ENCODE results near the gene ZNF283.
A peak's percentile ranks its signal among the peaks of the same experiment; 100 is the strongest.

ZNF283 gene

GRCh38 chr19:43826787-43827754 is at the start of gene ZNF283:
Gene ZNF283, plus strand, starts transcription at chr19:43827321. Its CDS starts 6,184 bp downstream, at chr19:43833505.
- peak; percentile 70 for DNase-seq (ENCODE audit: low read depth, low spot score)

GRCh38 chr19:43778651-43779050 is 48.5 kb upstream of the ZNF283 start:
- DNase-seq (ENCODE audit: low read depth, low spot score) = no peak

- DNase-seq (ENCODE audit: low read depth, low spot score) = no peak
These were observed 47.8 kb upstream of the ZNF283 start for GRCh38 chr19:43779147-43779819.

GRCh38 chr19:43779820-43780219 is 47.3 kb upstream of the ZNF283 start:
- no peak for DNase-seq (ENCODE audit: low read depth, low spot score)

GRCh38 chr19:43780706-43781525 is 46.2 kb upstream of the ZNF283 start, which contains the start of gene KCNN4:
Gene KCNN4, minus strand, starts transcription at chr19:43780973. Its CDS starts 112 bp downstream, at chr19:43780861.
- peak; percentile 52 for DNase-seq (ENCODE audit: low read depth, low spot score)

GRCh38 chr19:43781630-43782310 is 45.4 kb upstream of the ZNF283 start:
- DNase-seq (ENCODE audit: low read depth, low spot score) = no peak

- no peak for DNase-seq (ENCODE audit: low read depth, low spot score)
These were observed 44.8 kb upstream of the ZNF283 start for GRCh38 chr19:43782311-43782660.

- DNase-seq (ENCODE audit: low read depth, low spot score) = no peak
These were observed 44.4 kb upstream of the ZNF283 start for GRCh38 chr19:43782689-43783231.

- DNase-seq (ENCODE audit: low read depth, low spot score) = no peak
These were observed 43.5 kb upstream of the ZNF283 start for GRCh38 chr19:43783636-43784035.

GRCh38 chr19:43784241-43784980 is 42.7 kb upstream of the ZNF283 start:
- DNase-seq (ENCODE audit: low read depth, low spot score) = no peak

GRCh38 chr19:43784981-43785808 is 41.9 kb upstream of the ZNF283 start:
- no peak for DNase-seq (ENCODE audit: low read depth, low spot score)

GRCh38 chr19:43786665-43787064 is 40.5 kb upstream of the ZNF283 start:
- no peak for DNase-seq (ENCODE audit: low read depth, low spot score)

GRCh38 chr19:43789029-43789428 is 38.1 kb upstream of the ZNF283 start:
- DNase-seq (ENCODE audit: low read depth, low spot score) = no peak

GRCh38 chr19:43790587-43790986 is 36.5 kb upstream of the ZNF283 start:
- no peak for DNase-seq (ENCODE audit: low read depth, low spot score)

- no peak for DNase-seq (ENCODE audit: low read depth, low spot score)
These were observed 30.0 kb upstream of the ZNF283 start for GRCh38 chr19:43797118-43797517.

- DNase-seq (ENCODE audit: low read depth, low spot score) = no peak
These were observed 29.6 kb upstream of the ZNF283 start for GRCh38 chr19:43797556-43797955.

- DNase-seq (ENCODE audit: low read depth, low spot score) = no peak
These were observed 29.0 kb upstream of the ZNF283 start for GRCh38 chr19:43798026-43798545.

GRCh38 chr19:43798546-43799409 is 28.3 kb upstream of the ZNF283 start:
- DNase-seq (ENCODE audit: low read depth, low spot score) = no peak

All from activated CD4-positive, CD25-positive, alpha-beta regulatory T cell treated with anti-CD3 and anti-CD28 coated beads, Interleukin-2, amount 50 U/mL, for 16 hours (primary cell).